Cardiac fibroblast (primary cell): ENCODE measurements around the gene SCN4A.

ENCODE experiments used
- DNase-seq, 2 donors: peaks; one replicate each; pipeline versions ENCODE4 v3.0.0 to v3.0.0-alpha.2; 2010; ENCODE audit warnings: low read depth in 2 of 2
- H3K4me3 ChIP-seq, 2 donors: replicated peaks in 1 of 2; 1 replicate in 1 of 2; 2 replicates in 1 of 2; pipeline ENCODE4 v1.5.1; 2011; ENCODE audit warnings: low read depth in 2 of 2, low read length in 2 of 2, mild to moderate bottlenecking in 2 of 2, moderate library complexity in 1 of 2
- CTCF ChIP-seq: IDR thresholded peaks from one replicate; pipeline ENCODE4 v1.5.1; 2011; ENCODE audit warnings: low read depth, mild to moderate bottlenecking, low read length, inconsistent platforms

SCN4A gene

GRCh38 chr17:63999680-64000531, 27.2 kb upstream of the SCN4A start:
- TF ChIP-seq CTCF: no peak
- no peak for DNase-seq
- H3K4me3 ChIP-seq: no peak overlapping the region

- TF ChIP-seq CTCF: no peak
- DNase-seq: no peak
- peak overlapping the region; percentile 67 to 73 for H3K4me3 ChIP-seq
These were observed 26.3 kb upstream of the SCN4A start for GRCh38 chr17:63998721-63999679.

- peak within 1 kb of the TSS; percentile 67 to 73 for H3K4me3 ChIP-seq
- peak; percentile 57 to 72 for DNase-seq
- no peak for TF ChIP-seq CTCF
These were observed 25.5 kb upstream of the SCN4A start, which contains the start of gene PRR29 for GRCh38 chr17:63998050-63998720. PRR29 (plus strand) TSS chr17:63998351; CDS start chr17:63998365, 14 bp downstream.

GRCh38 chr17:63997341-63998048, 24.8 kb upstream of the SCN4A start:
- peak overlapping the region; percentile 67 to 73 for H3K4me3 ChIP-seq
- DNase-seq: no peak

GRCh38 chr17:63996430-63997182, 23.9 kb upstream of the SCN4A start:
- H3K4me3 ChIP-seq: no peak overlapping the region
- DNase-seq: no peak
- TF ChIP-seq CTCF: no peak

More at GRCh38 chr17:63997341-63998048, 24.8 kb upstream of the SCN4A start:
- TF ChIP-seq CTCF: no peak
